ENCODE data around the gene PIGT. TPM values are rescaled to one million over a fixed set of nuclear protein-coding genes. Genes with fewer than 3 reads are reported as not detected.

The PIGT gene
- total RNA-seq, 1 experiment from 2014 or later, result 63.7 TPM

DNA sequence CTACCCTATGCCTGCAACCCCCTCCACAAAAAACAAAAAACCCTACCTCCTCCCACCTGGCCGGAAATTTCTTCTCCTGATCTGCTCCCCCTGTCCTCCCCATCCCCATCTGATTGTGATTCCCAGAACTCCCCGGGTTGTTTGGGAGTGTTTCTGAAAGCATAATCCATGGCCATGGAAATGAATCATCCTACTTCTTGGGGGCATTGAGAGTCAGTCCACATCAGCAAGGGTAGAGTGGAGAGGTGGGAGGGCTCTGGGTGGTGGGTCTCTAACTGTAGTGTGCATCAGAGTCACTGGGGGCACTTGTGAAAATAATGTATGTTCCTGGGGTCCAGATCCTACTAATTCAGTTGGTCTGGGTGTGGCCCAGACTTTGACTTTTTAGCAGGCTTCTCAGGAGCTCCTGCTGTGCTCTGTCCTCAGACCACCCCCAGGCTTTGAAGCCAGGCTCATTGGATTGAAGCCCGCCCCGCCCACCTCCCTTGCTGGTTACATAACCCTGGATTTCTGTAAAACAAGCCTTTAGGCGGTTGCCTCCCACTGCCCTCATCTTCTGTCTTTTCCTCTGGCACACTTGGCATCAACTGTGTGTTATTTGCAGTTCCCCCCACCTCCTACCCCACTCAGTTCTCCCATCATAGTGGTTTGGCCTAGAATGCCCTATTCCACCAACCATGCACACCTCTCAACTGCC is 10.5 kb downstream of the PIGT start (continued):
- TF ChIP-seq, protein P1, sequence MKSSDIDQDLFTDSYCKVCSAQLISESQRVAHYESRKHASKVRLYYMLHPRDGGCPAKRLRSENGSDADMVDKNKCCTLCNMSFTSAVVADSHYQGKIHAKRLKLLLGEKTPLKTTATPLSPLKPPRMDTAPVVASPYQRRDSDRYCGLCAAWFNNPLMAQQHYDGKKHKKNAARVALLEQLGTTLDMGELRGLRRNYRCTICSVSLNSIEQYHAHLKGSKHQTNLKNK (CRISPR knock-in tag; IDR thresholded peaks at IDR 0.05), result no peak
- no peak for TF ChIP-seq TEAD1 (CRISPR knock-in tag; IDR thresholded peaks at IDR 0.05)

DNA sequence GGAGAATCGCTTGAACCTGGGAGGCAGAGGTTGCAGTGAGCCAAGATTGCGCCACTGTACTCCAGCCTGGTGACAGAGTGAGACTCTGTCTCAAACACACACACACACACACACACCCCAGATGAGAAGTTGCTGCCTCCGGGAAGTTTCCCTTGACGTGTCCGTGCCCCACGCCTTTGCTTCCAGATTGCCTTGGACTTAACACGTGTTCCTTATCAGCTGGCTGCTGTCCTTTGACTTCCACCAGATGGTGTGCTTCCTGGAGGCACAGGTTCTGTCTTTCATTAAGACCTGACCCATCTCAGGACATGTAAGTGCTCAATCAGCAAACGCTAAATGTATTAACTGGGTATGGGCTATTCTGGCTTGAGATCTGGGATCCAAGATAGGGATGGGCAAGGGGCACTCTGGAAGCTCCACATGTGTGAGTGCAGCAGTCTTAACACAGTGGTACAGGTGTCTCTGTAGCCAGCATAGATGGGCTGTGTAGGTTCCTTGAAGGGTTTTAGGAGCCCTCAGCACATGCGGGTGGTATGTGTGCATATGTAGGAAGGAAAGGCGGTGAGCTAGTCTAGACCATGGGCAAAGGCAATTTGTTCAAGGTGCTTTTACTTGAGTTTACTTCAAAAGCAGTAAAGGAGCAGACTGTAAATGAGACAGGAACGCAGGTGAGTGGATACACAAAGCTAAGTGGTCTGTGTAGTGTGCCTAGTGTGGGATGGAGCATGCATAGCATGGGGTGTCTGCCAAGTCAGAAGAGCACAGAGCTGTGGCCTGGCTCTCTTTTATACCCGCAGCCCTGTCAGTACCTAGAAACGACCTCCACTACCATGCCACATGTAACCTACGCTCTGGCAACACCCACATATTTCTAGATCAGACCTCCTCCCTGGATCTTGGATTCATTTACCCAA is 11.6 kb downstream of the PIGT start:
- POLR2A ChIA-PET, result no interaction called here
- no peak for DNase-seq (ENCODE audit: low spot score)
- H3K27me3 Mint-ChIP-seq (ENCODE audit: low read depth), result no peaks in the 10 kb centered on the region
- no peaks in the 10 kb centered on the region for H3K4me1 Mint-ChIP-seq
- H3K36me3 Mint-ChIP-seq, result peaks cover 22% of the 10 kb centered on the region
- CTCF ChIA-PET, result interaction anchor here (0.9 to 5.1 kb wide), 4 partner anchors 10 to 344 kb away, joined by 3 to 18 read pairs (median 12); no protein-coding TSS in a partner anchor
- H3K4me3 Mint-ChIP-seq, result no peak overlapping the region
- no peaks in the 10 kb centered on the region for H3K9me3 Mint-ChIP-seq
- no peak for TF ChIP-seq TCF7 (CRISPR knock-in tag; IDR thresholded peaks at IDR 0.05; ENCODE audit: low read depth)
- TF ChIP-seq ZSCAN18 (CRISPR knock-in tag; IDR thresholded peaks at IDR 0.05), result no peak
- TF ChIP-seq ATF1 (CRISPR knock-in tag; IDR thresholded peaks at IDR 0.05), result no peak
- 0 out of 2 replicates have a peak, but pooled peaks have one; percentile 26 for ATAC-seq
- H3K27ac Mint-ChIP-seq, result no peak overlapping the region

DNA sequence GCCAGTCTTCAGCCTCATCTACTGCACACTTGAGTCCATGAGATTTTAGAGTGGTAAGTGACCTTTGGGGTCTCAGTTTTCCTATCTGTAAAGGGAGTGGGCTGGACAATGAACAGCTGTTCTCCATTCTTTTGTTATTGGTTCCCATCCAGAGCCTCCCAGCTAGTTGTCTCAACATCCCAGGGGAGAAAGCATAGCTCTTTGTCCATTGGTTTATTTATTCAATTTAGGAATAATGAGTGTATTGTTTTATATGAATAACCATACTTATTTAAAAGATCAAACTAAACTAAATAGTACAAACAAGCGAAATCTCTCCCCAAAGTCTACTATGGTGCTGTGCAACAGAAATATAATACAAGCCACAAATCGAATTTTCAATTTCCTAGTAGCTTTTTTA is 13.7 kb downstream of the PIGT start:
- peaks cover 14% of the 10 kb centered on the region for H3K36me3 Mint-ChIP-seq
- no peak for DNase-seq (ENCODE audit: low spot score)
- no peaks in the 10 kb centered on the region; the same call in 1 of the 2 replicates for H3K4me1 Mint-ChIP-seq
- H3K4me3 Mint-ChIP-seq, result no peak overlapping the region
- POLR2A ChIA-PET, result interaction anchor here (1.0 kb wide), 1 partner anchor 14 kb away, joined by 3 read pairs; the partner anchor contains the start of gene PIGT
- H3K9me3 Mint-ChIP-seq, result no peaks in the 10 kb centered on the region
- CTCF ChIA-PET, result interaction anchor here (1.5 to 5.1 kb wide), 2 partner anchors 56 to 66 kb away, joined by 5 to 18 read pairs; partner anchors contain the start of gene SYS1
- H3K27me3 Mint-ChIP-seq (ENCODE audit: low read depth), result no peaks in the 10 kb centered on the region
- H3K27ac Mint-ChIP-seq, result no peak overlapping the region
- ATAC-seq, result no peak
- TF ChIP-seq E2F5 (CRISPR knock-in tag; IDR thresholded peaks at IDR 0.05), result no peak
- no peak for TF ChIP-seq ZBTB43 (CRISPR knock-in tag; IDR thresholded peaks at IDR 0.05)
- TF ChIP-seq, protein P2, sequence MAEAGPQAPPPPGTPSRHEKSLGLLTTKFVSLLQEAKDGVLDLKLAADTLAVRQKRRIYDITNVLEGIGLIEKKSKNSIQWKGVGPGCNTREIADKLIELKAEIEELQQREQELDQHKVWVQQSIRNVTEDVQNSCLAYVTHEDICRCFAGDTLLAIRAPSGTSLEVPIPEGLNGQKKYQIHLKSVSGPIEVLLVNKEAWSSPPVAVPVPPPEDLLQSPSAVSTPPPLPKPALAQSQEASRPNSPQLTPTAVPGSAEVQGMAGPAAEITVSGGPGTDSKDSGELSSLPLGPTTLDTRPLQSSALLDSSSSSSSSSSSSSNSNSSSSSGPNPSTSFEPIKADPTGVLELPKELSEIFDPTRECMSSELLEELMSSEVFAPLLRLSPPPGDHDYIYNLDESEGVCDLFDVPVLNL (CRISPR knock-in tag; IDR thresholded peaks at IDR 0.05; ENCODE audit: borderline replicate concordance, low read depth), result no peak
- no peak for TF ChIP-seq RORB (CRISPR knock-in tag; IDR thresholded peaks at IDR 0.05)
- TF ChIP-seq, protein P3, sequence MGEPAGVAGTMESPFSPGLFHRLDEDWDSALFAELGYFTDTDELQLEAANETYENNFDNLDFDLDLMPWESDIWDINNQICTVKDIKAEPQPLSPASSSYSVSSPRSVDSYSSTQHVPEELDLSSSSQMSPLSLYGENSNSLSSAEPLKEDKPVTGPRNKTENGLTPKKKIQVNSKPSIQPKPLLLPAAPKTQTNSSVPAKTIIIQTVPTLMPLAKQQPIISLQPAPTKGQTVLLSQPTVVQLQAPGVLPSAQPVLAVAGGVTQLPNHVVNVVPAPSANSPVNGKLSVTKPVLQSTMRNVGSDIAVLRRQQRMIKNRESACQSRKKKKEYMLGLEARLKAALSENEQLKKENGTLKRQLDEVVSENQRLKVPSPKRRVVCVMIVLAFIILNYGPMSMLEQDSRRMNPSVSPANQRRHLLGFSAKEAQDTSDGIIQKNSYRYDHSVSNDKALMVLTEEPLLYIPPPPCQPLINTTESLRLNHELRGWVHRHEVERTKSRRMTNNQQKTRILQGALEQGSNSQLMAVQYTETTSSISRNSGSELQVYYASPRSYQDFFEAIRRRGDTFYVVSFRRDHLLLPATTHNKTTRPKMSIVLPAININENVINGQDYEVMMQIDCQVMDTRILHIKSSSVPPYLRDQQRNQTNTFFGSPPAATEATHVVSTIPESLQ (CRISPR knock-in tag; IDR thresholded peaks at IDR 0.05), result no peak
- TF ChIP-seq, protein P4, sequence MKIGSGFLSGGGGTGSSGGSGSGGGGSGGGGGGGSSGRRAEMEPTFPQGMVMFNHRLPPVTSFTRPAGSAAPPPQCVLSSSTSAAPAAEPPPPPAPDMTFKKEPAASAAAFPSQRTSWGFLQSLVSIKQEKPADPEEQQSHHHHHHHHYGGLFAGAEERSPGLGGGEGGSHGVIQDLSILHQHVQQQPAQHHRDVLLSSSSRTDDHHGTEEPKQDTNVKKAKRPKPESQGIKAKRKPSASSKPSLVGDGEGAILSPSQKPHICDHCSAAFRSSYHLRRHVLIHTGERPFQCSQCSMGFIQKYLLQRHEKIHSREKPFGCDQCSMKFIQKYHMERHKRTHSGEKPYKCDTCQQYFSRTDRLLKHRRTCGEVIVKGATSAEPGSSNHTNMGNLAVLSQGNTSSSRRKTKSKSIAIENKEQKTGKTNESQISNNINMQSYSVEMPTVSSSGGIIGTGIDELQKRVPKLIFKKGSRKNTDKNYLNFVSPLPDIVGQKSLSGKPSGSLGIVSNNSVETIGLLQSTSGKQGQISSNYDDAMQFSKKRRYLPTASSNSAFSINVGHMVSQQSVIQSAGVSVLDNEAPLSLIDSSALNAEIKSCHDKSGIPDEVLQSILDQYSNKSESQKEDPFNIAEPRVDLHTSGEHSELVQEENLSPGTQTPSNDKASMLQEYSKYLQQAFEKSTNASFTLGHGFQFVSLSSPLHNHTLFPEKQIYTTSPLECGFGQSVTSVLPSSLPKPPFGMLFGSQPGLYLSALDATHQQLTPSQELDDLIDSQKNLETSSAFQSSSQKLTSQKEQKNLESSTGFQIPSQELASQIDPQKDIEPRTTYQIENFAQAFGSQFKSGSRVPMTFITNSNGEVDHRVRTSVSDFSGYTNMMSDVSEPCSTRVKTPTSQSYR (CRISPR knock-in tag; IDR thresholded peaks at IDR 0.05), result no peak
- no peak for TF ChIP-seq SOX15 (CRISPR knock-in tag; IDR thresholded peaks at IDR 0.05)
- TF ChIP-seq PRRX2 (CRISPR knock-in tag; IDR thresholded peaks at IDR 0.05), result no peak
- TF ChIP-seq ZNF138 (CRISPR knock-in tag; conservative IDR thresholded peaks at IDR 0.05), result no peak
- TF ChIP-seq, protein P5, sequence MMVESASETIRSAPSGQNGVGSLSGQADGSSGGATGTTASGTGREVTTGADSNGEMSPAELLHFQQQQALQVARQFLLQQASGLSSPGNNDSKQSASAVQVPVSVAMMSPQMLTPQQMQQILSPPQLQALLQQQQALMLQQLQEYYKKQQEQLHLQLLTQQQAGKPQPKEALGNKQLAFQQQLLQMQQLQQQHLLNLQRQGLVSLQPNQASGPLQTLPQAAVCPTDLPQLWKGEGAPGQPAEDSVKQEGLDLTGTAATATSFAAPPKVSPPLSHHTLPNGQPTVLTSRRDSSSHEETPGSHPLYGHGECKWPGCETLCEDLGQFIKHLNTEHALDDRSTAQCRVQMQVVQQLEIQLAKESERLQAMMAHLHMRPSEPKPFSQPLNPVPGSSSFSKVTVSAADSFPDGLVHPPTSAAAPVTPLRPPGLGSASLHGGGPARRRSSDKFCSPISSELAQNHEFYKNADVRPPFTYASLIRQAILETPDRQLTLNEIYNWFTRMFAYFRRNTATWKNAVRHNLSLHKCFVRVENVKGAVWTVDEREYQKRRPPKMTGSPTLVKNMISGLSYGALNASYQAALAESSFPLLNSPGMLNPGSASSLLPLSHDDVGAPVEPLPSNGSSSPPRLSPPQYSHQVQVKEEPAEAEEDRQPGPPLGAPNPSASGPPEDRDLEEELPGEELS (CRISPR knock-in tag; IDR thresholded peaks at IDR 0.05), result no peak
- no peak for TF ChIP-seq TCF7 (CRISPR knock-in tag; IDR thresholded peaks at IDR 0.05; ENCODE audit: low read depth)
- TF ChIP-seq CDX4 (CRISPR knock-in tag; IDR thresholded peaks at IDR 0.05; ENCODE audit: borderline replicate concordance), result no peak
